ENCODE measurements around the gene ABCD1. TPM values are rescaled to one million over a fixed set of nuclear protein-coding genes. Genes with fewer than 3 reads are reported as not detected.

The ABCD1 gene
- total RNA-seq, 1 donor from 2014 or later = 15.3 TPM

DNA sequence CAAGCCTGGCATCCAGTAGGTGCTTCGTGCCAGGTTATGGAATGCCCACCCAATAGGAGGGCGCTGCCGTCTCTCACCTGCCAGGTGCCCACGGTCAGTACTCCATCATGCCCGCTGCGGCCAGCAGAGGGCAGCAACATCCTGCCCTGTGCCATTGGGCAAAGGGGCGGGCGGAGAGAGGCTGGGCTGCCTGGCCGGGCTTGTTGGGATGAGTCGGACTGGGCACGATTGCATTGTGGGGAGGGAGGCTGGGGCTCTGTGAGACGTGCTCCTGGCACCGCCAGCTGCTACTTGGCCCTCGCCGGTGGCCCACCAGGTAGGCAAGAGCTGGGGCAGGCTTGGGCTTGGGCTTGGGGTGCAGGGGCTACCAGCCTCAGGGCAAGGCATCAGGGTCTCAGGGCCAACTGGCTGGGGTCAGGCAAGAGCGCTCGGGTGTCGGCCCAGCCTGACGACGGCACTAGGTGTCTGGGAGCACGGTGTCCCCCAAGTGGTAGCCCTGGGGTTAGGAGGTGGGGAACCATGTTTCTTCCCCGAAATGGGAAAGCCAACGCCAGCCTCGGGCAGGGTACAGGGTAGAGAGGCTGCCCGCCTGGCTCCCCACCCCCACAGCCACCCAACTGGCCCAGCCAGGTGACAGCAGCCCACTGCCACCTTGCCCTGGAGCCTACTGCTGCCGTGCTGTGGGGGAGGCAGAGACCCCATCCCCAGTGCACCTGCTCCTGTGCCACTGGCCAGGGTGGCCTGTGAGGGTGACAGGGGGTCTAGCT is 39.5 kb downstream of the ABCD1 start, which contains the start of gene PLXNB3:
Gene PLXNB3, plus strand, starts transcription at position 261 of the 767 bp plus-strand sequence. CDS start 1,287 bp downstream, outside the sequence.
- Histone ChIP-seq H3K36me3 (ENCODE audit: control insufficient read depth, insufficient read depth, low read length) (no peaks in the 10 kb centered on the region), H3K27me3 (ENCODE audit: control insufficient read depth, insufficient read depth, low read length) (no peaks in the 10 kb centered on the region), H3K4me3 (ENCODE audit: low read depth, low read length) (peak within 1 kb of the TSS; percentile 32)
- peak; percentile 76 for TF ChIP-seq CTCF (IDR thresholded peaks at IDR 0.05; ENCODE audit: insufficient read depth, low read length, poor library complexity, severe bottlenecking)
- peak; percentile 21 for DNase-seq (ENCODE audit: low read depth)

- TF ChIP-seq CTCF (IDR thresholded peaks at IDR 0.05; ENCODE audit: insufficient read depth, low read length, poor library complexity, severe bottlenecking) = no peak
- no peaks in the 10 kb centered on the region for H3K36me3 ChIP-seq (ENCODE audit: control insufficient read depth, insufficient read depth, low read length)
- H3K27me3 ChIP-seq (ENCODE audit: control insufficient read depth, insufficient read depth, low read length) = no peaks in the 10 kb centered on the region
- no peak for DNase-seq (ENCODE audit: low read depth)
- H3K4me3 ChIP-seq (ENCODE audit: low read depth, low read length) = no peak overlapping the region
These were observed 40.1 kb downstream of the ABCD1 start for GRCh38 chrX:153764786-153765137.

GRCh38 chrX:153765138-153766079 is 40.8 kb downstream of the ABCD1 start:
- H3K4me3 ChIP-seq (ENCODE audit: low read depth, low read length) = no peak overlapping the region
- no peak for TF ChIP-seq CTCF (IDR thresholded peaks at IDR 0.05; ENCODE audit: insufficient read depth, low read length, poor library complexity, severe bottlenecking)
- H3K27me3 ChIP-seq (ENCODE audit: control insufficient read depth, insufficient read depth, low read length) = no peaks in the 10 kb centered on the region
- no peaks in the 10 kb centered on the region for H3K36me3 ChIP-seq (ENCODE audit: control insufficient read depth, insufficient read depth, low read length)
- no peak for DNase-seq (ENCODE audit: low read depth)

DNA sequence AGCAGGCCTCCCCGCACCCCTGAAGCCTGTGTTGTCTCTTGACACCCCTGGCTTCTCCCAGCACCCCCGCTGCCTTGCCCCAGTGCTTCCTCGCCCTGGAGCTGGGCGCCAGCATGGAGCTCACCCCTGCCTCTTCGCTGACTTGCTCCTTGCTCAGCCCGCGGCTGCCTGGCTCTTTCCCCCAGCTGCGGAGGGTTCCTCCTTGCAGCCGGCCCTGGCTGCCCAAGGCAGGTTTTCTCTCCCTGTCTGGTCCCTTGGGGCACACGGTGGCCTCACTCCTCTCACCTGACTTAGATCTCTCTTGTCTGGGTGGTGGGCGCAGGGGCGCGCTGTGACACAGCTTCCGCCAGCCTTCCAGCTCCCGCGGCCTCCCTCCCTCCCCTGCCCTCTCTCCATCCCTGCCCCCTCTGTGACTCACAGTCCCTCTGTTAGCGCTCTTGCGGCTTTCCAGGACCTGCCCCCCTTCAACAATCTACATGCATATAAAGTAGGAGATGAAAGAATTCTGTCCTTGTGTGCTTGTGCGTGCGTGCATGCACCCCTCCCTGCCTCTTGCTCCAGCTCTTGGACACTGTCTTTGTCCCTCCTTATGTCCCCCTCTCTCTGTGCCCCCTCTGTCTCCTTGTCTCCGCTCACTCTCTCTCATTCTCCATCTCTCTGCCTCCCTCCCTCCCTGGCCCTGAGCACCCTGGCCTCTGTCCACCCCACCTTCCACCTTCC is 41.6 kb downstream of the ABCD1 start:
- peak overlapping the region; percentile 25 for H3K4me3 ChIP-seq (ENCODE audit: low read depth, low read length)
- H3K36me3 ChIP-seq (ENCODE audit: control insufficient read depth, insufficient read depth, low read length) = no peaks in the 10 kb centered on the region
- no peak for TF ChIP-seq CTCF (IDR thresholded peaks at IDR 0.05; ENCODE audit: insufficient read depth, low read length, poor library complexity, severe bottlenecking)
- no peaks in the 10 kb centered on the region for H3K27me3 ChIP-seq (ENCODE audit: control insufficient read depth, insufficient read depth, low read length)
- peak; percentile 21 for DNase-seq (ENCODE audit: low read depth)

GRCh38 chrX:153766871-153767673 is 42.4 kb downstream of the ABCD1 start:
- no peak for TF ChIP-seq CTCF (IDR thresholded peaks at IDR 0.05; ENCODE audit: insufficient read depth, low read length, poor library complexity, severe bottlenecking)
- Histone ChIP-seq H3K36me3 (ENCODE audit: control insufficient read depth, insufficient read depth, low read length) (no peaks in the 10 kb centered on the region), H3K27me3 (ENCODE audit: control insufficient read depth, insufficient read depth, low read length) (no peaks in the 10 kb centered on the region), H3K4me3 (ENCODE audit: low read depth, low read length) (no peak overlapping the region)
- no peak for DNase-seq (ENCODE audit: low read depth)

All from kidney epithelial cell (primary cell).